Activated naive CD8-positive, alpha-beta T cell treated with anti-CD3 and anti-CD28 coated beads, Interleukin-2, amount 50 U/mL, for 16 hours (primary cell): Measurements from ENCODE around the gene CDK4.

ENCODE experiments used
- DNase-seq: peaks from one replicate; pipeline ENCODE4 v3.0.0-alpha.2; 2020; ENCODE audit warnings: low read depth, low spot score

CDK4 gene

GRCh38 chr12:57739914-57740538, 12.1 kb downstream of the CDK4 start:
- DNase-seq: no peak

GRCh38 chr12:57739387-57739786, 12.7 kb downstream of the CDK4 start:
- DNase-seq: no peak

DNA sequence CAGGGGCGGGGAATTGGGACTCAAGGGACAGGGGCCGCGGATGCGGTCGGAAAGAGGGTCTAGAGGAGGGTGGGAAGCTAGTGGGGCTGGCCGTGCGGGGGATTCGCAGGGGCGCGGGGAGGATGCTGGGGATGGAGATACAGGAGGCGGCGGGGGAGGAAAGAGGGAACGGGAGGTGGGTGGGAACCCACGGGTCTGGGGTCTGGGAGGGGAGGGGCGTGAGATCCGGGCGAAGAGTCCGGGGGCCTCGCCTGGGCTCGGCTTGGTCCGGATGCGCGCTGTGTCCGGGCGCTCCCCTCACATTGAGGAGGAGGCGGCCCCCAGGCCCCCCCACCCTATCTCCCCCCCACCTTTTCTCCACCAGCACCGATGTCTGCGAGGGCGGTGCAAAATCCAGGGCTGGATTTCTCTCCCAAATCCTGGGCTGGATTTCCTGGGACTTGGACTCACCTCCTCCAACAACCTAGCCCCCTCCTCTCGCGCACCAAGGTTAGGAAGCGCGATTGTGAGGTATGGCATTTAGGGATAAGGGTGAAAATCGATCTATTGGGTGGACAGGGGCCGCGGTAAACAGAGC, 13.4 kb downstream of the CDK4 start, which contains the start of gene AGAP2:
AGAP2 (minus strand) TSS at position 82 of the 577 bp plus-strand sequence. CDS start 496 bp downstream, outside the sequence.
- DNase-seq: no peak

- no peak for DNase-seq
These were observed 14.3 kb downstream of the CDK4 start for GRCh38 chr12:57737467-57738460.

- DNase-seq: no peak
These were observed 15.2 kb downstream of the CDK4 start for GRCh38 chr12:57736741-57737466.

DNA sequence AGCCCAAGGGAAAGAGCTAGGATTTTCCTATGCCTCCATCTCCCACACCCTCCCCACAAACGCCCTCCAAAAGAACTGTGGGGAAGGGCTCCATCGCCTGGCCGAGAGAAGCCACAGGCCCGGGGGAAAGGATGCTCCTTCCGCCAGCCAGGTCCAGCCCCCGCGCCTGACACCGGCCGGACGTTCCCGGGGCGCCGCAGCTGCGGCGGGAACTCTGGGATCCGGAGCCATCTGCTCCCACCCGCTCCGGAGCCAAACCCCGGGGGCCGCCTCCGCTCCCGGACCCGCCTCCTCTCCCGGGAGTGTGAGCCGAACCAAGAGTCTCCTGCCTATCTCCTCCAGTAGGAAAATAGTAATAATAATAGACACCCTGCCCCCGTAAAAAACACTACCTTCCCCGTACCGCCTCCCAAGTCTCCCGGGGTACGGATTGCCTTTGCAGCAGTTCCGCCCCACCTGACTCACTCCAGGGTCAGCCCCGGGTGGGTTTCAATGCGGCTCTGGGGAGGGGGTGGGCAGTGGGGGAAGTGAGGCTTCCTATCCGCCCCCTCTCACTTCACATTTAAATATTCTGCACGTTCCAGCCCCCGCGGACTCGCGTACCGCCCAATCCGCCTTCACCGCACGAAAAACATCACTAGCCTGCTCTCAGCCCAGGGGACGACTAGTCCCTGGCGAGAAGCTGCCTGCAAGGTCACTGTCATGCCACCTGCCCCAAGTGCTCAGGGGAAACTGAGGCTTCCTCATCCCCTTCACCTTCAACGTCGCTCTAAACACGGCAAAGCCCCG, 16.0 kb downstream of the CDK4 start:
- no peak for DNase-seq

DNA sequence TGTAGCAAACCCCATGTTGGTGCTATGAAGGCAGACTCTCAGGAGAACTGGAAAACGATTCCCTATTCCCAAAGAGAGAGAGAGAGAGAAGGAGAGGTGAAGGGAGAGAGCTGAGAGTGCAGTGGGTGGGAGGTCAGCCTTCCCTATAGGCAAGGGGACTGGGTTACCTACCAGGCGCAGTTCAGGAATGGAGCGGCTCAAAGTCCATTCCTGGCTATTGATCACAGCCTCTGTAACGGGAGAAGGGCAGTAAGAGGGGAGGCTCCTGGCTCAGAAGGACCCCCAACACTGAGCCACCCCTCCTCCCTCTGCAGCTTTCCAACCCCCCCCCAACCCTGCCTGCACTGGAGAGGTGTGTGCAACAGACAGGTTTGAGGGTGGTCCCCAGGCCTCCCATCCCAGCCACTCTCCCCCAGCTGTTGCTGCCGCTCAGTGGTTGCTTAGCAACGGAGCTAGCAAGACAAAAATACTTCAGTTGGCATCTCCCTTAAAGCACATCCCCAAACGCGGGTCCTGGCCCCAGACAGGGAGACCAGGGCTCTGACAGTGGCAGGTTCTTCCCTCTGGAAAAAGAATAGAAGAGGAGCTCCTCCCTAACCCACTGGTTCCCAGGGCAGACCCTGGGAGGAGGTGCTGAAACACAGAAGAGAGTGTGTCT, 16.8 kb downstream of the CDK4 start:
- no peak for DNase-seq

- DNase-seq: no peak
These were observed 17.5 kb downstream of the CDK4 start for GRCh38 chr12:57734591-57734990.

DNA sequence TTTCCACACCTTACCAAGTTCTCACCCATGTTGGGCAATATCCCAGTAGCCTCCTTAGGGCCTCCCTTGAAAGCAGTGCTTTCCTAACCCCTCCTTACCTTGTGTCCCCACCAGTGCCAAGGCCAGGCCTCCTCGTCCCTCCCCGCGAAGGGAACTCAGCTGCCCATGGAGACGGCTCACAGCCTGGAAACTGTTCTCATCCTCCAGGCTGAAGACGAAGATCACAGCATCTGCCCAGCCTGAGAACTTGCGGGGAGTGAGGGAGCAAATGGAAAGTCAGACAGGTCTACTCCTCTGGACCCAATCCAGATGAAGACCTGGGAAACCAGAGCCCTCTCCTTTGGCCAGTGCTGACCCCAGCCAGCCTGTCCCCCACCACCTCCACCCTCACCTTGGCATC, 18.2 kb downstream of the CDK4 start:
- DNase-seq: no peak

DNA sequence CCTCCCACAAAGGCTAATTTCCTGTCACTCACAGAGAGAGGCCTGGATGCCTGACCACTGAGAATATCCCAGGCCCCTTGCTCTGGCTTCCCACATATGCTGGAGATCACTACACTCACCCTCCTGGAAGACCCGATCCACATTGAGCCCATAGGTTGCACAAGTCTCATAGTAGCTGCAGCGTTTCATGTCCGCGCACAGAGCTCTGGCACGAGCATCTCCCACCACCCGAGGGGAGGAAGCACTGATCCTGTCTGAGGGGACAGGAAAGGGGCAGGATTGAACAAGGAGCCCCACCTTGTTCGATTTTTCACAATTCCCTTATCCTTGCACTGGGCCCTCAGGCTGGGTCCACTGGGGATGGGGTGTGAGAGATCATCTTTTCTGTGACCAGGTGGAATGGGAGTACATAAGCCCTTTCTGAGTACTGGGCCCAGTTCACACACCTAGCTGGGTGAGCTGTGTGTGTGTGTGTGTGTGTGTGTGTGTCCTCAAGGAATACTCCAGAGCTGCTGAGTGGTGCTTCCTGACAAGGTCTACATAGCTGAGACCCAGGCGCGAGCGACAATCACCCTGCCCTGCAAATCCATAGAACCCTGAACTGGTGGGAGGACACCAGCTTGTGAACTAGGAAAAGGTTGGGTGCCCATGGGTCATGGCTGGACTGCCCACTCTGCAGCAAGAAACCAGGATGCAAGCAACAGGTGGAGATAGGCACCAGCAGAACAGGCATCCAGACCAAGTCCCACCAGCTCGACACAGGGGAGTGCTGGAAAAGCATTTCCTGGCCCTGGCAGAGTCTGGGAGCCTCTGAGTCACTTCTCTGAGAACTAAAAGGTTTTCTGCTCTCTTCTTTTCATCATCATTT, 19.1 kb downstream of the CDK4 start:
- DNase-seq: no peak

DNA sequence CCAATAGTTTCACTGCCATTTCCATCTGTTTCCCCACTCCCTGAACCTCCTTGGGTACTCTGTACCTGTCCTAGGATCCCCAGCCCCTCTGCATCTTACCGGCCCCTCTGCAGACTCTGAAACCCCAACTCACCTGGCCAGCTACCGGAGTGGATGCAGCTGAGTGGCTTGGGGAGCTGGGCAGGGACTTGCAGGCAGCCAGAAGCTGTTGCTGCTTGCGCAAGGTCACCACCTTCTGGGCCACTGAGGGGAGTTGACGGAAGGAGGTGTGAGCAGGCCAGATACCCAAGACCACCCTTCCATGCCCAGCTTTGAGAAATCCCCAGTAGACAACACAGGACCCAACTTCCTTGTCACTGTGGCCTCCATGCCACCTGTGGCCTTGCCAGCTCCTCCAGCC, 19.8 kb downstream of the CDK4 start:
- no peak for DNase-seq

GRCh38 chr12:57731411-57732080, 20.6 kb downstream of the CDK4 start:
- no peak for DNase-seq

GRCh38 chr12:57730336-57731067, 21.6 kb downstream of the CDK4 start:
- no peak for DNase-seq

- no peak for DNase-seq
These were observed 22.7 kb downstream of the CDK4 start for GRCh38 chr12:57729321-57729844.

DNA sequence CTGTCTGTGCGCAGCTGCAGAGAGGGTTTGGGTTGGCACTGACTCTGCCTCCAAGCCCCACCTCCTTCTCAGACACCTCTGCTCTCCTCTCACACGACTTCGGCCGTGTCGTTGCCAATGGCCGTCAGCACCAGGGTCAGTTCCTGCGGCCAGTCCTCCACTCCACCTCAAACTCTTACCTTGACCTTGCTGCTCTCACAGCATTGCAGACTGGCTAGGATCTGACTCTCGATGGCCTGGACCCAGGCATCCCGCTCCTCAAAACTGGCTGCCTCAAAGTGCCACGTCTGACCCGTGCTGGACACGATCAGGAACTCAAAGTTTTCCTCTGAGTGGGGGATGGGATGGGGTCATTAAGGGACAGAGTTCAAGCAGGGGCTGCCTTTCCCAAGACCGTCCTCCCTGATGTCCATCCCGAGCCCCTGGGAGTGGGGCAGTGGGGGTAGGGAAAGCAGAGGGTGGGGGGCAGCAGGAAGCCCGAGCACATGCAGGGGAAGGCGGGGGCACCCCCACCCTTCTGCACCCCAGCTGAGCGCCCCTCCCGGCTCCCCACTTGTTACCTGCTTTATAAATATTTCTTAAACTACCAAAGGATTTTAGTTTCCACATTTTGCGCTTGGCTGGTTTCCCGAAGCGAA, 24.2 kb downstream of the CDK4 start:
- DNase-seq: no peak

DNA sequence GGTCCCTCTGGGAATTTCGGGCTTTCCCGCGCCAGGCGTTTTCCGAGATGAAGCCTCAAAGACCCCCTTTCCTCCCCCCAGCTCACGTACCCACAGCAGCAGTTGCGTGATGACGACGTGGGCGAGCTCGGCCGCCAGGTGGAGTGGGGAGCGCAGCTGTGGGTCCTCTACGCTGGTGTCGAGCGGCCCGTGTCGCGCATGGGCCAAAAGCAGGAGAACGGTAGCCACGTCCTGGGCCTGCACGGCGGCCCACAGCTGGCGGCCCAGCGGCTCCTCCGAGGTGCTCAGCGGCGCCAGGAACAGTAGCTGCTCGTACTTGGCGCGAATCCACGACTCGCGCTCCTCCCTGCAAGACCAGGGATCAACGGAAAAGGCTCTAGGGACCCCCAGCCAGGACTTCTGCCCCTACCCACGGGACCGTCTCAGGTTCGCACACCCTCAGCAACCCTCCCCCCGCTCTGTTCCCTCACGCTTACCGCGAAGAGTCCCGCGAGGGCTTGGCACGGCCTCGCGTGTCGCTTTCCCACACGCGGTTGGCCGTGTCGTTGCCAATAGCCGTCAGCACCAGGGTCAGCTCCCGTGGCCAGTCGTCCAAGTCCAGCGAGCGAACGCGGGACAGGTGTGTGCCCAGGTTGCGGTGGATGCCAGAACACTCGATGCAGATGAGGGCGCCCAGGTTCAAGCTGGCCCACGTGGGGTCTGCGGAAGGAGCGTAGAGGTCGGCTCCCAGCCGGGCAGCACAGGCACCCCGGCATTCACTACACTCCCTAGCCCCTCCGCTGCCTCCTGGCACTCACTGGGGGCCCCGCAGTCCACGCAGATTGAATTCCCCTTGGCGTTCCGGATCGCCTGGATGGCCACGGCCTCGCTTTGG, 25.0 kb downstream of the CDK4 start:
- DNase-seq: no peak
